Loucy (cell line): Measurements from ENCODE around the gene PVALEF.

Experiments
- CTCF ChIP-seq: fragments of 200-600 bp; sonication (generic); conservative IDR thresholded peaks from 2 replicates; pipeline ENCODE4 v1.5.1; 2014; ENCODE audit warnings: mild to moderate bottlenecking, antibody characterized with exemption, low read length
- EZH2phosphoT487 ChIP-seq: fragments of 200-600 bp; IDR thresholded peaks from 2 replicates; pipeline ENCODE4 v1.6.1; 2018; ENCODE audit warnings: antibody characterized with exemption, mild to moderate bottlenecking, moderate library complexity, borderline replicate concordance

- TF ChIP-seq CTCF (no peak), EZH2phosphoT487 (no peak)
Observed at GRCh38 chr17:81222906-81223761, 57.8 kb downstream of the PVALEF start, which contains the start of gene CEP131.
